ENCODE measurements around the gene GMPPA.

DNA sequence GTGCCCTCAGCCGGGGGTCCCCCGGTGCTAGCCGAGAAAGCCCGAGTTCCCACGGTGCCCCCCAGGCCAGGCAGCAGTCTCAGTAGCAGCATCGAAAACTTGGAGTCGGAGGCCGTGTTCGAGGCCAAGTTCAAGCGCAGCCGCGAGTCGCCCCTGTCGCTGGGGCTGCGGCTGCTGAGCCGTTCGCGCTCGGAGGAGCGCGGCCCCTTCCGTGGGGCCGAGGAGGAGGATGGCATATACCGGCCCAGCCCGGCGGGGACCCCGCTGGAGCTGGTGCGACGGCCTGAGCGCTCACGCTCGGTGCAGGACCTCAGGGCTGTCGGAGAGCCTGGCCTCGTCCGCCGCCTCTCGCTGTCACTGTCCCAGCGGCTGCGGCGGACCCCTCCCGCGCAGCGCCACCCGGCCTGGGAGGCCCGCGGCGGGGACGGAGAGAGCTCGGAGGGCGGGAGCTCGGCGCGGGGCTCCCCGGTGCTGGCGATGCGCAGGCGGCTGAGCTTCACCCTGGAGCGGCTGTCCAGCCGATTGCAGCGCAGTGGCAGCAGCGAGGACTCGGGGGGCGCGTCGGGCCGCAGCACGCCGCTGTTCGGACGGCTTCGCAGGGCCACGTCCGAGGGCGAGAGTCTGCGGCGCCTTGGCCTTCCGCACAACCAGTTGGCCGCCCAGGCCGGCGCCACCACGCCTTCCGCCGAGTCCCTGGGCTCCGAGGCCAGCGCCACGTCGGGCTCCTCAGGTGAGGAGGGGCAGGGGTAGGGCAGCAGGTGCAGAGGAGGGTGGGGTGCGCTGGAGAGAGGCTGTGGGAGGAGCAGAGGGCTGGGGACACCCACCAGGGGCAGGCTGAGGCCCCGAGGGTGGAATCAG is 14.1 kb upstream of the GMPPA start:
- TF ChIP-seq POLR2A (IDR thresholded peaks at IDR 0.05; ENCODE audit: low read depth) (no peak), EP300 (IDR thresholded peaks at IDR 0.05) (no peak)
- TF ChIP-seq, protein P1, sequence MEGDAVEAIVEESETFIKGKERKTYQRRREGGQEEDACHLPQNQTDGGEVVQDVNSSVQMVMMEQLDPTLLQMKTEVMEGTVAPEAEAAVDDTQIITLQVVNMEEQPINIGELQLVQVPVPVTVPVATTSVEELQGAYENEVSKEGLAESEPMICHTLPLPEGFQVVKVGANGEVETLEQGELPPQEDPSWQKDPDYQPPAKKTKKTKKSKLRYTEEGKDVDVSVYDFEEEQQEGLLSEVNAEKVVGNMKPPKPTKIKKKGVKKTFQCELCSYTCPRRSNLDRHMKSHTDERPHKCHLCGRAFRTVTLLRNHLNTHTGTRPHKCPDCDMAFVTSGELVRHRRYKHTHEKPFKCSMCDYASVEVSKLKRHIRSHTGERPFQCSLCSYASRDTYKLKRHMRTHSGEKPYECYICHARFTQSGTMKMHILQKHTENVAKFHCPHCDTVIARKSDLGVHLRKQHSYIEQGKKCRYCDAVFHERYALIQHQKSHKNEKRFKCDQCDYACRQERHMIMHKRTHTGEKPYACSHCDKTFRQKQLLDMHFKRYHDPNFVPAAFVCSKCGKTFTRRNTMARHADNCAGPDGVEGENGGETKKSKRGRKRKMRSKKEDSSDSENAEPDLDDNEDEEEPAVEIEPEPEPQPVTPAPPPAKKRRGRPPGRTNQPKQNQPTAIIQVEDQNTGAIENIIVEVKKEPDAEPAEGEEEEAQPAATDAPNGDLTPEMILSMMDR (IDR thresholded peaks at IDR 0.05): no peak

Data from esophagus muscularis mucosa (tissue), 4 donors.